ENCODE results near the gene MINDY1.

MINDY1 gene

GRCh38 chr1:150963321-150964163 is 43.2 kb downstream of the MINDY1 start:
- H3K9me3 ChIP-seq (ENCODE audit: low read length), result no peaks in the 10 kb centered on the region
- no peaks in the 10 kb centered on the region for H3K4me1 ChIP-seq (ENCODE audit: insufficient read depth, low read length)
- no peaks in the 10 kb centered on the region for H3K27me3 ChIP-seq (ENCODE audit: insufficient read depth, low read length)
- H3K36me3 ChIP-seq (ENCODE audit: insufficient read depth, low read length), result peaks cover 90% of the 10 kb centered on the region
- no peak overlapping the region for H3K4me3 ChIP-seq (ENCODE audit: low read length)
- no peak overlapping the region for H2AFZ ChIP-seq (ENCODE audit: low read depth, low read length)

- peaks cover 85% of the 10 kb centered on the region for H3K36me3 ChIP-seq (ENCODE audit: insufficient read depth, low read length)
- no peaks in the 10 kb centered on the region for H3K9me3 ChIP-seq (ENCODE audit: low read length)
- no peaks in the 10 kb centered on the region for H3K27me3 ChIP-seq (ENCODE audit: insufficient read depth, low read length)
- no peaks in the 10 kb centered on the region for H3K4me1 ChIP-seq (ENCODE audit: insufficient read depth, low read length)
- no peak overlapping the region for H3K4me3 ChIP-seq (ENCODE audit: low read length)
- H2AFZ ChIP-seq (ENCODE audit: low read depth, low read length), result no peak overlapping the region
Measured at GRCh38 chr1:150961756-150962155, 44.9 kb downstream of the MINDY1 start.

GRCh38 chr1:150960646-150961045 is 46.1 kb downstream of the MINDY1 start:
- Histone ChIP-seq H3K36me3 (ENCODE audit: insufficient read depth, low read length) (peaks cover 81% of the 10 kb centered on the region), H3K9me3 (ENCODE audit: low read length) (no peaks in the 10 kb centered on the region)

GRCh38 chr1:150957666-150958065 is 49.0 kb downstream of the MINDY1 start:
- Histone ChIP-seq H3K36me3 (ENCODE audit: insufficient read depth, low read length) (peaks cover 76% of the 10 kb centered on the region), H3K4me1 (ENCODE audit: insufficient read depth, low read length) (no peaks in the 10 kb centered on the region), H2AFZ (ENCODE audit: low read depth, low read length) (no peak overlapping the region), H3K27me3 (ENCODE audit: insufficient read depth, low read length) (no peaks in the 10 kb centered on the region), H3K4me3 (ENCODE audit: low read length) (no peak overlapping the region), H3K9me3 (ENCODE audit: low read length) (no peaks in the 10 kb centered on the region)

More at GRCh38 chr1:150960646-150961045, 46.1 kb downstream of the MINDY1 start:
- H3K4me1 ChIP-seq (ENCODE audit: insufficient read depth, low read length), result no peaks in the 10 kb centered on the region
- H3K4me3 ChIP-seq (ENCODE audit: low read length), result no peak overlapping the region
- H2AFZ ChIP-seq (ENCODE audit: low read depth, low read length), result no peak overlapping the region
- H3K27me3 ChIP-seq (ENCODE audit: insufficient read depth, low read length), result no peaks in the 10 kb centered on the region

GRCh38 chr1:150955280-150955679 is 51.4 kb downstream of the MINDY1 start:
- Histone ChIP-seq H3K4me1 (ENCODE audit: insufficient read depth, low read length) (no peaks in the 10 kb centered on the region), H2AFZ (ENCODE audit: low read depth, low read length) (no peak overlapping the region), H3K9me3 (ENCODE audit: low read length) (no peaks in the 10 kb centered on the region), H3K36me3 (ENCODE audit: insufficient read depth, low read length) (peaks cover 77% of the 10 kb centered on the region), H3K27me3 (ENCODE audit: insufficient read depth, low read length) (no peaks in the 10 kb centered on the region), H3K4me3 (ENCODE audit: low read length) (no peak overlapping the region)

- no peaks in the 10 kb centered on the region for H3K4me1 ChIP-seq (ENCODE audit: insufficient read depth, low read length)
- H3K4me3 ChIP-seq (ENCODE audit: low read length), result no peak overlapping the region
- H3K27me3 ChIP-seq (ENCODE audit: insufficient read depth, low read length), result no peaks in the 10 kb centered on the region
- H3K9me3 ChIP-seq (ENCODE audit: low read length), result no peaks in the 10 kb centered on the region
- H2AFZ ChIP-seq (ENCODE audit: low read depth, low read length), result no peak overlapping the region
- peaks cover 79% of the 10 kb centered on the region for H3K36me3 ChIP-seq (ENCODE audit: insufficient read depth, low read length)
Measured at GRCh38 chr1:150954708-150955107, 52.0 kb downstream of the MINDY1 start.

Data from neuron (in vitro differentiated cells).